Activated B cell treated with CpG ODN at 0.5 μM for 24 hours (primary cell): ENCODE measurements around the gene GALK1. TPM values are rescaled to one million over a fixed set of nuclear protein-coding genes. Genes with fewer than 3 reads are reported as not detected.
A peak's percentile ranks its signal among the peaks of the same experiment; 100 is the strongest.

Source experiments
- ATAC-seq: fragments of 200-7000 bp; cut with Tn5 transposase; one replicate; pipeline ENCODE4 v1.10.0; 2021; ENCODE audit warnings: low read depth, mild to moderate bottlenecking, moderate library complexity
- CTCF ChIA-PET: fragments of 350-600 bp; sonication (Branson Sonifier 250); formaldehyde crosslinking; loops from one replicate; lab custom pipeline; 2021; ENCODE audit warnings: antibody characterized with exemption; lab: Charles Lee
- POLR2A ChIA-PET: fragments of 350-600 bp; sonication (Branson Sonifier 250); formaldehyde crosslinking; loops from one replicate; lab custom pipeline; 2021; ENCODE audit warnings: antibody characterized with exemption; lab: Charles Lee
- DNase-seq: peaks from one replicate; pipeline ENCODE4 v3.0.0; 2022
- H3K27ac Mint-ChIP-seq: one replicate; pipeline ENCODE4 v1.8.0; 2020; ENCODE audit warnings: mixed read lengths
- H3K27me3 Mint-ChIP-seq: one replicate; pipeline ENCODE4 v1.8.0; 2021; ENCODE audit warnings: mixed read lengths
- H3K36me3 Mint-ChIP-seq: one replicate; pipeline ENCODE4 v1.8.0; 2021; ENCODE audit warnings: low read depth, mixed read lengths
- H3K4me1 Mint-ChIP-seq: one replicate; pipeline ENCODE4 v1.8.0; 2021; ENCODE audit warnings: mixed read lengths
- H3K4me3 Mint-ChIP-seq: one replicate; pipeline ENCODE4 v1.8.0; 2020; ENCODE audit warnings: mild to moderate bottlenecking, mixed read lengths
- H3K9me3 Mint-ChIP-seq: one replicate; pipeline ENCODE4 v1.8.0; 2020; ENCODE audit warnings: mixed read lengths
- CTCF ChIP-seq: fragments of 200-600 bp; IDR thresholded peaks from one replicate; pipeline ENCODE4 v1.8.0; 2022; ENCODE audit warnings: antibody characterized with exemption, mild to moderate bottlenecking
- intact Hi-C: fragments of 100-400 bp; cut with micrococcal nuclease; formaldehyde crosslinking; loops from one replicate; pipeline ENCODE4 v1.15.1; 2024
- total RNA-seq: library from RNA; stranded (reverse); gene quantifications from 2 replicates; pipeline ENCODE4 v1.2.3, GENCODE V29; 2022

GALK1 gene
- total RNA-seq, 1 donor from 2014 or later, result 14.9 TPM

- no peaks in the 10 kb centered on the region for H3K9me3 Mint-ChIP-seq
- peaks cover 33% of the 10 kb centered on the region for H3K36me3 Mint-ChIP-seq
- H3K4me1 Mint-ChIP-seq, result peaks cover 21% of the 10 kb centered on the region
- no peaks in the 10 kb centered on the region for H3K27me3 Mint-ChIP-seq
- ATAC-seq, result peak; percentile 3
- H3K4me3 Mint-ChIP-seq, result no peak overlapping the region
- no peak for TF ChIP-seq CTCF
- H3K27ac Mint-ChIP-seq, result peak overlapping the region; percentile 19
- intact Hi-C loops, result loop anchor here (2.0 kb wide), 1 partner anchor 24 kb away; the partner anchor contains the start of gene UNK
- POLR2A ChIA-PET, result interaction anchor here (0.6 to 2.9 kb wide), 9 partner anchors 9 to 44 kb away, joined by 3 to 21 read pairs (median 5); partner anchors contain the start of genes GALK1 and UNK
- CTCF ChIA-PET, result interaction anchor here (1.2 to 1.5 kb wide), 4 partner anchors 18 to 55 kb away, joined by 4 to 6 read pairs (median 5); partner anchors contain the start of gene GALK1
- DNase-seq, result no peak
These were observed 43.5 kb upstream of the GALK1 start for GRCh38 chr17:75808549-75808904.

DNA sequence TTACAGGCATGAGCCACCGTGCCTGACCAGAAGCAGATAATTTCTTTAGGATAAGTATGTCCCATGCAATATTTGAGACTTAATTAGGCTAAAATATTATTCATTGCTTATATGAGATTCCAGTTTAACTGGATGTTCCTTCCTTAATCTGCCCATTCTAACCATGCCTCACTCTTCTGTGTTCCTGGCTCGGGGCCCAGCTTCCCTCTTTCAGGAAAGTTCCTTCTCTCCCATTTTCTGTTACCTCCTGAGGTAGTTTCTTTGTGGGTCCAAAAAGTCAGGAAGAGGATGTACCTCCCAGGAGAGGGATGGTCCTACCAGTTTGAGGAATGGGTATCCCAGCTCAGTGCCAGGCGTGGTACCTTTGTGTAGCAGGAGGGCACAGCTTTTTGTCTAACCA lies 42.9 kb upstream of the GALK1 start:
- no peak overlapping the region for H3K27ac Mint-ChIP-seq
- H3K27me3 Mint-ChIP-seq, result no peaks in the 10 kb centered on the region
- peaks cover 22% of the 10 kb centered on the region for H3K4me1 Mint-ChIP-seq
- CTCF ChIA-PET, result interaction anchor here (1.5 kb wide), 1 partner anchor 20 kb away, joined by 5 read pairs; no protein-coding TSS in a partner anchor
- H3K36me3 Mint-ChIP-seq, result peaks cover 31% of the 10 kb centered on the region
- H3K9me3 Mint-ChIP-seq, result no peaks in the 10 kb centered on the region
- no peak for TF ChIP-seq CTCF
- no peak overlapping the region for H3K4me3 Mint-ChIP-seq
- intact Hi-C loops, result loop anchor here (2.0 kb wide), 1 partner anchor 23 kb away; the partner anchor contains the start of gene UNK
- DNase-seq (no peak), ATAC-seq (no peak)
- POLR2A ChIA-PET, result interaction anchor here (1.2 to 2.9 kb wide), 4 partner anchors 19 to 28 kb away, joined by 3 to 21 read pairs (median 9); partner anchors contain the start of gene UNK

- no peak for TF ChIP-seq CTCF
- H3K36me3 Mint-ChIP-seq, result peaks cover 26% of the 10 kb centered on the region
- H3K27ac Mint-ChIP-seq, result no peak overlapping the region
- peaks cover 22% of the 10 kb centered on the region for H3K4me1 Mint-ChIP-seq
- no peak for DNase-seq
- CTCF ChIA-PET, result interaction anchor here (1.5 kb wide), 1 partner anchor 21 kb away, joined by 5 read pairs; no protein-coding TSS in a partner anchor
- no peak overlapping the region for H3K4me3 Mint-ChIP-seq
- no peak for ATAC-seq
- intact Hi-C loops, result no loop called here
- no peaks in the 10 kb centered on the region for H3K9me3 Mint-ChIP-seq
- POLR2A ChIA-PET, result interaction anchor here (1.2 to 2.9 kb wide), 3 partner anchors 20 to 27 kb away, joined by 3 to 21 read pairs (median 4); partner anchors contain the start of gene UNK
- H3K27me3 Mint-ChIP-seq, result no peaks in the 10 kb centered on the region
These were observed 42.0 kb upstream of the GALK1 start for GRCh38 chr17:75806822-75807500.

- peaks cover 14% of the 10 kb centered on the region for H3K36me3 Mint-ChIP-seq
- intact Hi-C loops, result no loop called here
- ATAC-seq, result no peak
- POLR2A ChIA-PET, result interaction anchor here (1.2 kb wide), 1 partner anchor 24 kb away, joined by 3 read pairs; no protein-coding TSS in a partner anchor
- H3K9me3 Mint-ChIP-seq, result no peaks in the 10 kb centered on the region
- CTCF ChIA-PET, result interaction anchor here (0.9 kb wide), 1 partner anchor 57 kb away, joined by 3 read pairs; no protein-coding TSS in a partner anchor
- no peak for TF ChIP-seq CTCF
- H3K27ac Mint-ChIP-seq, result no peak overlapping the region
- H3K4me3 Mint-ChIP-seq, result no peak overlapping the region
- peaks cover 21% of the 10 kb centered on the region for H3K4me1 Mint-ChIP-seq
- DNase-seq, result no peak
- no peaks in the 10 kb centered on the region for H3K27me3 Mint-ChIP-seq
These were observed 38.9 kb upstream of the GALK1 start for GRCh38 chr17:75803883-75804282.

- CTCF ChIA-PET, result interaction anchor here (1.0 to 1.3 kb wide), 2 partner anchors 30 to 46 kb away, joined by 4 read pairs; no protein-coding TSS in a partner anchor
- H3K4me3 Mint-ChIP-seq, result no peak overlapping the region
- intact Hi-C loops, result no loop called here
- no peaks in the 10 kb centered on the region for H3K9me3 Mint-ChIP-seq
- peaks cover 45% of the 10 kb centered on the region for H3K36me3 Mint-ChIP-seq
- no peaks in the 10 kb centered on the region for H3K27me3 Mint-ChIP-seq
- no peak for ATAC-seq
- POLR2A ChIA-PET, result interaction anchor here (0.6 to 1.4 kb wide), 3 partner anchors 19 to 125 kb away, joined by 4 read pairs; a partner anchor contains a TSS
- no peak overlapping the region for H3K27ac Mint-ChIP-seq
- no peak for TF ChIP-seq CTCF
- H3K4me1 Mint-ChIP-seq, result peaks cover 11% of the 10 kb centered on the region
- peak; percentile 0 for DNase-seq
These were observed 34.4 kb upstream of the GALK1 start for GRCh38 chr17:75799402-75799801.
